Measurements from ENCODE around the gene ELL. TPM values are rescaled to one million over a fixed set of nuclear protein-coding genes. Genes with fewer than 3 reads are reported as not detected.

The ELL gene
- total RNA-seq (25.2 TPM), polyA plus RNA-seq (ENCODE audit: insufficient read depth, low read depth, low replicate concordance) (5.7 TPM)
- long read RNA-seq, donor 1, partial matches to known transcripts: 70 of 87 reads
- long read RNA-seq, donor 1, other reads (novel, unspliced or antisense): 16 of 87 reads
- long read RNA-seq, donor 2: 0 reads
- long read RNA-seq, donor 3, partial matches to known transcripts: 815 of 2,307 reads
- long read RNA-seq, donor 3, other reads (novel, unspliced or antisense): 1,491 of 2,307 reads
- long read RNA-seq, donor 4, full-length matches to known transcripts: 3 of 1,492 reads
- long read RNA-seq, donor 4, partial matches to known transcripts: 855 of 1,492 reads
- long read RNA-seq, donor 4, other reads (novel, unspliced or antisense): 634 of 1,492 reads
- long read RNA-seq, donor 5: 0 reads
- long read RNA-seq, donor 6: 0 reads
- long read RNA-seq, donor 7, full-length matches to known transcripts: 9 of 28 reads
- long read RNA-seq, donor 7, partial matches to known transcripts: 12 of 28 reads
- long read RNA-seq, donor 7, other reads (novel, unspliced or antisense): 7 of 28 reads
- long read RNA-seq, donor 8, partial matches to known transcripts: 1,621 of 1,997 reads
- long read RNA-seq, donor 8, other reads (novel, unspliced or antisense): 376 of 1,997 reads
- long read RNA-seq, donor 9, partial matches to known transcripts: 0 of 1 reads
- long read RNA-seq, donor 9, other reads (novel, unspliced or antisense): 0 of 1 reads
- long read RNA-seq, donor 10, partial matches to known transcripts: 2,005 of 2,152 reads
- long read RNA-seq, donor 10, other reads (novel, unspliced or antisense): 147 of 2,152 reads

DNA sequence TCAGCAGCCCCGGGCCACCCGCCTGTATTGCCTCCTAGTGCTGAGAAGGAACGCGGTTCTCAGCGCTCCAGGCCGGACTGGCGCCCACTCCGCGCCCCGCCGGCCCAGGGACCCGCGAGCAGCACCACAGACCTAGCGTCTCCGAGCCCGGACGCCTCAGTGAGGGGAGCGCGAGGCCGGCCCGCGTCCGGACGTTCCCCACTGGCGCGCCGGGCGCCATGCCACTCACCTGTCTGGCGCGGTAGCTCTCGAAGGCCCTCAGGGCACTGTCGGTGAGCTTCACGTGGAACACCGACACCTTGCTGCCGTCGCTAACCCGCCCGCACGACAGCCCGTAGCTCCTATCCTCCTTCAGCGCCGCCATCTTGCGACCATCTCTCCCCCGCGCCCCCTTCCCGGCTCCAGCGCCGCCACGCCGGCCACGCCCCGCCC, at the start of gene ELL:
Gene ELL, minus strand, starts transcription at position 379 of the 432 bp plus-strand sequence. Its CDS starts 15 bp downstream, at position 364.
- no peak for FAIRE-seq
- H3K27me3 ChIP-seq (ENCODE audit: control insufficient read depth, insufficient read depth, low read length): no peaks in the 10 kb centered on the region
- H3K4me1 ChIP-seq (ENCODE audit: control insufficient read depth in 2 of 3, insufficient read depth in 2 of 3, low read depth in 1 of 3, low read length in 3 of 3): peaks cover 2 to 19% (median 15%) of the 10 kb centered on the region in 3 donors
- no peaks in the 10 kb centered on the region for H3K9me3 ChIP-seq (ENCODE audit: control insufficient read depth in 2 of 3, insufficient read depth in 1 of 3, low read length in 3 of 3)
- no peaks in the 10 kb centered on the region for H3K36me3 ChIP-seq (ENCODE audit: control insufficient read depth in 2 of 3, insufficient read depth in 3 of 3, low read length in 3 of 3)
- intact Hi-C loops (cut with DNase I): no loop called here
- H3K9ac ChIP-seq (ENCODE audit: low read length in 3 of 3): peak within 1 kb of the TSS; percentile 74 to 98 (median 89)
- H3K4me3 ChIP-seq (ENCODE audit: low read length in 3 of 3): peak within 1 kb of the TSS; percentile 83 to 91 (median 87)
- no peak for DNase-seq
- H3K27ac ChIP-seq (ENCODE audit: low read depth in 2 of 2, low read length in 2 of 2): peak within 1 kb of the TSS; percentile 95 to 99
- TF ChIP-seq, protein P1, sequence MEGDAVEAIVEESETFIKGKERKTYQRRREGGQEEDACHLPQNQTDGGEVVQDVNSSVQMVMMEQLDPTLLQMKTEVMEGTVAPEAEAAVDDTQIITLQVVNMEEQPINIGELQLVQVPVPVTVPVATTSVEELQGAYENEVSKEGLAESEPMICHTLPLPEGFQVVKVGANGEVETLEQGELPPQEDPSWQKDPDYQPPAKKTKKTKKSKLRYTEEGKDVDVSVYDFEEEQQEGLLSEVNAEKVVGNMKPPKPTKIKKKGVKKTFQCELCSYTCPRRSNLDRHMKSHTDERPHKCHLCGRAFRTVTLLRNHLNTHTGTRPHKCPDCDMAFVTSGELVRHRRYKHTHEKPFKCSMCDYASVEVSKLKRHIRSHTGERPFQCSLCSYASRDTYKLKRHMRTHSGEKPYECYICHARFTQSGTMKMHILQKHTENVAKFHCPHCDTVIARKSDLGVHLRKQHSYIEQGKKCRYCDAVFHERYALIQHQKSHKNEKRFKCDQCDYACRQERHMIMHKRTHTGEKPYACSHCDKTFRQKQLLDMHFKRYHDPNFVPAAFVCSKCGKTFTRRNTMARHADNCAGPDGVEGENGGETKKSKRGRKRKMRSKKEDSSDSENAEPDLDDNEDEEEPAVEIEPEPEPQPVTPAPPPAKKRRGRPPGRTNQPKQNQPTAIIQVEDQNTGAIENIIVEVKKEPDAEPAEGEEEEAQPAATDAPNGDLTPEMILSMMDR (IDR thresholded peaks at IDR 0.05; ENCODE audit: borderline replicate concordance, extremely low read depth, insufficient read depth): no peak

DNA sequence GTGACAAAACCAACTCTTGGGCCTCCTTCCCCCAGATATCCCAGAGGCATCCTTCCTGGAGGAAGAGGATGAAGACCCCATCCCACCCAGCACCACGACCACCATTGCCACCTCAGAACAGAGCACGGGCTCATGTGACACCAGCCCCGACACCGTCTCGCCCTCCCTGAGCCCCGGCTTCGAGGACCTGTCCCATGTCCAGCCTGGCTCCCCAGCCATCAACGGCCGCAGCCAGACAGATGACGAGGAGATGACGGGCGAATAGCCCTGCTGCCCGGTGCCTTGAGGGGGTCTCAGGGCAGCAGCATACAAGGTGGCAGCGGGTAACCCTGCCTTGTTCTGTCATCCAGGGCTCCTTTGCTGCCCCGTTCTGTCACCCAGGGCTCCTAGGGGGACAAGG, 46.5 kb upstream of the ELL start:
- FAIRE-seq: no peak
- intact Hi-C loops (cut with DNase I): no loop called here
- TF ChIP-seq, protein P1 (IDR thresholded peaks at IDR 0.05; ENCODE audit: borderline replicate concordance, extremely low read depth, insufficient read depth): no peak

DNA sequence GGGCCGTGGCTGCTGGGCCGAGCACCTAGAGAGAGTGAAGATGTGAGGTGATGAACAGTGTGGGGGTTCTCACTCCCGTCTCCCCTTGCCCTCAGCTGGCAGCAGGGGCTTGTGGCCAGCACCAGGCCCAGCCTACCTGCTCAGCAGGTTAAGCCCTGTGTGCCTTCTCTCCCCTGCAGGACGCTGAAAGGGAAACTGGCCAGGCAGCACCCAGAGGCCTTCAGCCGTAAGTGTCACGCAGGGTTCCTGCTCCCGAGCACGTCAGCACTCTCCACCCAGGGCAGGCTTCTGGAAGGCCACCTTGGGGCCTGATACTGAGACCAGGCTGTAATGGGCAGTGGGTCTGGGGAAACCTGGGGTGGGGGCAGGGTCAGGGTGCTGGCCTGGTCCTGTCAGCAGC, 45.1 kb upstream of the ELL start:
- H3K9me3 ChIP-seq (ENCODE audit: control insufficient read depth in 2 of 3, insufficient read depth in 1 of 3, low read length in 3 of 3): no peaks in the 10 kb centered on the region
- H3K4me1 ChIP-seq (ENCODE audit: control insufficient read depth in 2 of 3, insufficient read depth in 2 of 3, low read depth in 1 of 3, low read length in 3 of 3): no peaks in the 10 kb centered on the region
- intact Hi-C loops (cut with DNase I): no loop called here
- no peaks in the 10 kb centered on the region for H3K27me3 ChIP-seq (ENCODE audit: control insufficient read depth, insufficient read depth, low read length)
- FAIRE-seq: no peak
- no peak overlapping the region for H3K9ac ChIP-seq (ENCODE audit: low read length in 3 of 3)
- DNase-seq: no peak
- TF ChIP-seq, protein P1 (IDR thresholded peaks at IDR 0.05; ENCODE audit: borderline replicate concordance, extremely low read depth, insufficient read depth): no peak
- no peak overlapping the region for H3K4me3 ChIP-seq (ENCODE audit: low read length in 3 of 3)
- H3K27ac ChIP-seq (ENCODE audit: low read depth in 2 of 2, low read length in 2 of 2): no peak overlapping the region
- peaks cover 4 to 22% (median 12%) of the 10 kb centered on the region in 3 donors for H3K36me3 ChIP-seq (ENCODE audit: control insufficient read depth in 2 of 3, insufficient read depth in 3 of 3, low read length in 3 of 3)

More for the DNA sequence above, 46.5 kb upstream of the ELL start:
- Histone ChIP-seq H3K4me1 (ENCODE audit: control insufficient read depth in 2 of 3, insufficient read depth in 2 of 3, low read depth in 1 of 3, low read length in 3 of 3) (peaks cover 0 to 13% (median 9%) of the 10 kb centered on the region in 3 donors), H3K27me3 (ENCODE audit: control insufficient read depth, insufficient read depth, low read length) (no peaks in the 10 kb centered on the region), H3K27ac (ENCODE audit: low read depth in 2 of 2, low read length in 2 of 2) (no peak overlapping the region), H3K36me3 (ENCODE audit: control insufficient read depth in 2 of 3, insufficient read depth in 3 of 3, low read length in 3 of 3) (peaks cover 6 to 24% (median 15%) of the 10 kb centered on the region in 3 donors), H3K9ac (ENCODE audit: low read length in 3 of 3) (no peak overlapping the region), H3K9me3 (ENCODE audit: control insufficient read depth in 2 of 3, insufficient read depth in 1 of 3, low read length in 3 of 3) (no peaks in the 10 kb centered on the region), H3K4me3 (ENCODE audit: low read length in 3 of 3) (no peak overlapping the region)
- peak in 1 of 5 donors; percentile 78 for DNase-seq

Measured in kidney (tissue), 22 donors.